KMS-11 (cell line): ENCODE measurements around the gene RPEL1.
"Not testable (repeated sequence)": the region's sequence is repeated elsewhere in the genome, so short reads cannot be mapped to it uniquely, and the experiment has no call there.

Experiments
- H2AFZ ChIP-seq: fragments of 200-600 bp; sonication (generic); 2 replicates; pipeline ENCODE4 v1.6.1; 2016; ENCODE audit warnings: antibody characterized with exemption, mixed run types, low read depth
- H3K27ac ChIP-seq: fragments of 200-600 bp; sonication (generic); 2 replicates; pipeline ENCODE4 v1.6.1; 2016; ENCODE audit warnings: mild to moderate bottlenecking, mixed run types
- H3K27me3 ChIP-seq: fragments of 200-600 bp; sonication (generic); 2 replicates; pipeline ENCODE4 v1.6.1; 2017; ENCODE audit warnings: mild to moderate bottlenecking, low read depth, mixed run types, moderate library complexity; ENCODE audit not compliant: insufficient read depth
- H3K36me3 ChIP-seq: fragments of 200-600 bp; sonication (generic); 2 replicates; pipeline ENCODE4 v1.6.1; 2017; ENCODE audit warnings: mild to moderate bottlenecking, mixed run types; ENCODE audit not compliant: insufficient read depth
- H3K4me1 ChIP-seq: fragments of 200-600 bp; sonication (generic); 2 replicates; pipeline ENCODE4 v1.6.1; 2016; ENCODE audit warnings: mild to moderate bottlenecking, low read depth, mixed run types; ENCODE audit not compliant: poor library complexity, severe bottlenecking
- H3K4me2 ChIP-seq: fragments of 200-600 bp; sonication (generic); 2 replicates; pipeline ENCODE4 v1.7.0; 2016; ENCODE audit warnings: mild to moderate bottlenecking, mixed run types
- H3K4me3 ChIP-seq: fragments of 200-600 bp; sonication (generic); IDR thresholded peaks from 2 replicates; pipeline ENCODE4 v1.6.1; 2017; ENCODE audit warnings: low read depth, low read length, mixed read lengths; ENCODE audit not compliant: insufficient read depth
- H3K79me2 ChIP-seq: fragments of 200-600 bp; sonication (generic); 2 replicates; pipeline ENCODE4 v1.6.1; 2016; ENCODE audit warnings: low read depth, mixed run types; ENCODE audit not compliant: insufficient read depth
- H3K9ac ChIP-seq: fragments of 200-600 bp; sonication (generic); 2 replicates; pipeline ENCODE4 v1.6.1; 2016; ENCODE audit warnings: mild to moderate bottlenecking, mixed run types
- H4K20me1 ChIP-seq: fragments of 200-600 bp; sonication (generic); 2 replicates; pipeline ENCODE4 v1.6.1; 2016; ENCODE audit warnings: mild to moderate bottlenecking, mixed run types; ENCODE audit not compliant: insufficient read depth
- TF ChIP-seq, protein P1 (sequence below): fragments of 200-600 bp; sonication (generic); conservative IDR thresholded peaks from 2 replicates; pipeline ENCODE4 v1.6.1; 2017; ENCODE audit warnings: low read depth, mild to moderate bottlenecking, antibody characterized with exemption, low read length, moderate library complexity, mixed read lengths

Gene RPEL1

DNA sequence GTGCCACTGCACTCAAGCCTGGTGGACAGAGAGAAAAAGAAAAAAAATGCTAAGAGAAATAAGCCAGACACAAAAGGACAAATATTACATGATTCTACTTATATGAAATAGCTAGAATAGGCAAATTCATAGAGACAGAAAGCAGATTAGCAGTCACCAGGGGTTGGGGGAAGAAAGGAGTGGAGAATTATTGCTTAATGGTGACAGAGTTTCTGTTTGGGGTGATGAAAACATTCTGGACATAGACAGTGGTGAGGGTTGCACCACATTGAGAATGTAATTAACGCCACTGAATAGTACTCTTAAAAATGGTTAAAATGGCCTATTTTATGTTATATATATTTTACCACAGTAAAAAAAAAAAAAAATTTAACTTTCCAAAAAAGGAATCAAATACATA lies 46.2 kb upstream of the RPEL1 start:
- H3K36me3 ChIP-seq: no peaks in the 10 kb centered on the region
- no peaks in the 10 kb centered on the region for H4K20me1 ChIP-seq
- no peak overlapping the region for H3K27ac ChIP-seq
- no peak overlapping the region for H3K4me3 ChIP-seq
- H3K79me2 ChIP-seq: no peaks in the 10 kb centered on the region
- peaks cover 12% of the 10 kb centered on the region for H3K4me1 ChIP-seq
- H2AFZ ChIP-seq: no peak overlapping the region
- no peak overlapping the region for H3K4me2 ChIP-seq
- TF ChIP-seq, protein P1, sequence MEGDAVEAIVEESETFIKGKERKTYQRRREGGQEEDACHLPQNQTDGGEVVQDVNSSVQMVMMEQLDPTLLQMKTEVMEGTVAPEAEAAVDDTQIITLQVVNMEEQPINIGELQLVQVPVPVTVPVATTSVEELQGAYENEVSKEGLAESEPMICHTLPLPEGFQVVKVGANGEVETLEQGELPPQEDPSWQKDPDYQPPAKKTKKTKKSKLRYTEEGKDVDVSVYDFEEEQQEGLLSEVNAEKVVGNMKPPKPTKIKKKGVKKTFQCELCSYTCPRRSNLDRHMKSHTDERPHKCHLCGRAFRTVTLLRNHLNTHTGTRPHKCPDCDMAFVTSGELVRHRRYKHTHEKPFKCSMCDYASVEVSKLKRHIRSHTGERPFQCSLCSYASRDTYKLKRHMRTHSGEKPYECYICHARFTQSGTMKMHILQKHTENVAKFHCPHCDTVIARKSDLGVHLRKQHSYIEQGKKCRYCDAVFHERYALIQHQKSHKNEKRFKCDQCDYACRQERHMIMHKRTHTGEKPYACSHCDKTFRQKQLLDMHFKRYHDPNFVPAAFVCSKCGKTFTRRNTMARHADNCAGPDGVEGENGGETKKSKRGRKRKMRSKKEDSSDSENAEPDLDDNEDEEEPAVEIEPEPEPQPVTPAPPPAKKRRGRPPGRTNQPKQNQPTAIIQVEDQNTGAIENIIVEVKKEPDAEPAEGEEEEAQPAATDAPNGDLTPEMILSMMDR: no peak
- H3K27me3 ChIP-seq: no peaks in the 10 kb centered on the region
- no peak overlapping the region for H3K9ac ChIP-seq

DNA sequence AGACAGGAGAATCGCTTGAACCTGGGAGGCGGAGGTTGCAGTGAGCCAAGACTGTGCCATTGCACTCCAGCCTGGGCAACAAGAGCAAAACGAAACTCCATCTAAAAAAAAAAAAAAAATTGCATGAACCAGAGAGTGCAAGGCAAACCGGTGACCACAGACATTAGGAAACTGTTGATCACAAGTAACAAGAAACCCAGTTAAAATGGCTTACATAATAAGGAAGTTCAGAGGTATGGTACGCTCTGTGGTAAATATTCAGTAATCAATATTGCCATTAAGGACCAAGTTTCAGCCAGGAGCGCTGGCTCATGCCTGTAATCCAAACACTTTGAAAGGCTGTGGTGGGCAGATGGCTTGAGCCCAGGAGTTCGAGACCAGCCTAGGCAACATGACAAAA lies 43.4 kb upstream of the RPEL1 start:
- Histone ChIP-seq H3K36me3 (no peaks in the 10 kb centered on the region), H3K4me2 (no peak overlapping the region), H3K4me1 (peaks cover under 1% of the 10 kb centered on the region), H3K79me2 (no peaks in the 10 kb centered on the region), H2AFZ (no peak overlapping the region), H4K20me1 (no peaks in the 10 kb centered on the region), H3K9ac (no peak overlapping the region), H3K27me3 (no peaks in the 10 kb centered on the region), H3K27ac (no peak overlapping the region), H3K4me3 (no peak overlapping the region)
- TF ChIP-seq, protein P1: no peak

DNA sequence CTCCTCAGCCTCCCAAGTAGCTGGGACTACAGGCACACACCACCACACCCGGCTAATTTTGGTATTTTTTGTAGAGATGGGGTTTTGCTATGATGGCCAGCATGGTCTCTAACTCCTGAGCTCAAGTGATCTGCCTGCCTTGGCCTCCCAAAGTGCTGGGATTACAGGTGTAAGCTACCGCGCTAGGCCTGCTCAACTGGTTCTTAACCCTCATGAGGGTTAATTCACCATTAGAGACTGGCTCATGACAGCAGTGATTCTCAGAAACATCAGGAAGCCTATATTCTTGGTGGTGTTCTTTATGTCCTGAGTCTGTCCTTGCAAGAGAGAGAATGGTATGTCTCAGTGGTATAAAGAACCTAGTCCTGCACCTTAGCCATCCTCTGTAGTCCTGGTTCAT lies 42.2 kb upstream of the RPEL1 start:
- Histone ChIP-seq H3K79me2 (no peaks in the 10 kb centered on the region), H3K4me3 (no peak overlapping the region), H4K20me1 (no peaks in the 10 kb centered on the region), H3K4me2 (no peak overlapping the region), H3K4me1 (no peaks in the 10 kb centered on the region), H3K27ac (no peak overlapping the region), H3K36me3 (no peaks in the 10 kb centered on the region), H3K9ac (no peak overlapping the region), H2AFZ (no peak overlapping the region), H3K27me3 (no peaks in the 10 kb centered on the region)
- TF ChIP-seq, protein P1: no peak

DNA sequence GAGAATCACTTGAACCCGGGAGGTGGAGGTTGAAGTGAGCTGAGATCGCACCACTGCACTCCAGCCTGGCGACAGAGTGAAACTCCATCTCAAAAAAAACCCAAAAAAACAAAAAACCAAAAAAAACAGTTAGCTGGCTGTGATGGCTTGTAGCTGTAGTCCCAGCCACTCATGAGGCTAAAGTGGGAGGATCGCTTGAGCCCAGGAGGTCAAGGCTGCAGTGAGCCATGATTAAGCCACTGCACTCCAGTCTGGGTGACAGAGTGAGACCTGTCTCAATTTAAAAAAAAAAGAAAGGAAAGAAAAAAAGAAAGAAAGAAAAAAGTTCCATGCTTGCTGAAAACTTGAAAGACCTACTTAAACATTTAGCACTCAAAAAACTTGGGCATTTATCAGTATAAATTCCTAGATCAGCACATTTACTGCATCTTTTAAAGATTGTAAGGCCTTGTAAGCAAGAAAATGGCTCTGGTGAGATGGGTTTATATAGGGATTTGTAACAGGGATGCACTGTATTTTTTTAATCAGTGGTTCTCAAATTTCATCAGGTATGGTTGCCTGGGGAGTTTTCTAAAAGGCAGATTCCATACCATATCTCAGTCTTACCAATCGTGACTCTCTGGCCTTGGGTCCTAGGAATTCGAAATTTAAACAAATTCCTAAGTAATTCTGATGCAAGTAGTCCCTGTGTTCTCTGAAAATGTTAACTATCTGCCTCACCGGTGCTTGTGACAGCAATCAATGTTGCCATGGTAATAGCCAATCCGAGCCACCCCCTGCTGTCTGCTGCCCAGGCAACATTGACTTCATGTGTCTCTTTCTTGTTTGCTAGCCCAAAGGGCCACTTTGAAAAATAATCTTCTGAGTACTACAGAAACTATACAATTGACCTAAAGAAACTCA lies 41.1 kb upstream of the RPEL1 start:
- Histone ChIP-seq H3K79me2 (no peaks in the 10 kb centered on the region), H3K27me3 (no peaks in the 10 kb centered on the region), H3K4me2 (no peak overlapping the region), H3K4me1 (no peaks in the 10 kb centered on the region), H4K20me1 (no peaks in the 10 kb centered on the region), H3K4me3 (no peak overlapping the region), H3K36me3 (no peaks in the 10 kb centered on the region), H3K9ac (no peak overlapping the region), H2AFZ (no peak overlapping the region), H3K27ac (no peak overlapping the region)
- TF ChIP-seq, protein P1: no peak

DNA sequence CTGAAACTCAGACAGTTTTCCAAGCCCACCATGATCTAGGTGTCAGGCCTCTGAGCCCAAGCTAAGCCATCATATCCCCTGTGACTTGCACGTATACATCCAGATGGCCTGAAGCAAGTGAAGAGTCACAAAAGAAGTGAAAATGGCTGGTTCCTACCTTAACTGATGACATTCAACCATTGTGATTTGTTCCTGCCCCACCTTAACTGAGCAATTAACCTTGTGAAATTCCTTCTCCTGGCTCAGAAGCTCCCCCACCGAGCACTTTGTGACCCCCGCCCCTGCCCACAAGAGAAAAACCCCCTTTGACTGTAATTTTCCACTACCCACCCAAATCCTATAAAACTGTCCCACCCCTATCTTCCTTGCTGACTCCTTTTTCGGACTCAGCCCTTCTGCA lies 40.3 kb upstream of the RPEL1 start:
- H3K4me3 ChIP-seq, H3K27me3 ChIP-seq, H3K36me3 ChIP-seq, H3K4me2 ChIP-seq, H2AFZ ChIP-seq, H3K9ac ChIP-seq, H4K20me1 ChIP-seq, H3K4me1 ChIP-seq, H3K27ac ChIP-seq, H3K79me2 ChIP-seq: not testable (repeated sequence)

DNA sequence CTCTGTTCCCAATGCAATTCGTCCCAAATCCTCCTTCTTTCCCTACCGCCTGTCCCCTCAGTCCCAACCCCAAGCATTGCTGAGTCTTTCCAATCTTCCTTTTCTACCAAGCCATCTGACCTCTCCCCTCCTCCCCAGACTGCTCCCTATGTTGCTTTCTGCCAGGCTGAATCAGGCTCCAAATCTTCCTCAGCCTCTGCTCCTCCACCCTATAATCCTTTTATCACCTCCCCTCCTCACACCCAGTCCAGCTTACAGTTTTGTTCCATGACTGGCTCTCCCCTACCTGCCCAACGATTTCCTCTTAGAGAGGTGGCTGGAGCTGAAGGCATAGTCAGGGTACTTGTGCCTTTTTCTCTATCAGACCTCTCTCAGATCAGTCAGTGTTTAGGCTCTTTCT lies 39.0 kb upstream of the RPEL1 start:
- H3K27ac ChIP-seq, H3K4me3 ChIP-seq, H3K9ac ChIP-seq, H3K4me1 ChIP-seq, H3K79me2 ChIP-seq, H4K20me1 ChIP-seq, H3K4me2 ChIP-seq, H2AFZ ChIP-seq, H3K36me3 ChIP-seq, H3K27me3 ChIP-seq: not testable (repeated sequence)
